HG03469 (cell line): ENCODE data around the gene MYO5B.

Source experiments
- ATAC-seq: cut with Tn5 transposase; IDR thresholded peaks from one replicate; pipeline ENCODE4 v1.9.1; 2021; ENCODE audit warnings: mild to moderate bottlenecking, moderate library complexity, moderate number of reproducible peaks; ENCODE audit not compliant: unreplicated experiment

Gene MYO5B

GRCh38 chr18:49862656-49863385 is 332.1 kb downstream of the MYO5B start:
- no peak for ATAC-seq

- ATAC-seq = no peak
These were observed 333.3 kb downstream of the MYO5B start for GRCh38 chr18:49861659-49862058.

- ATAC-seq = no peak
These were observed 335.2 kb downstream of the MYO5B start for GRCh38 chr18:49859725-49860124.

- no peak for ATAC-seq
These were observed 336.0 kb downstream of the MYO5B start for GRCh38 chr18:49859021-49859359.

- no peak for ATAC-seq
These were observed 336.5 kb downstream of the MYO5B start for GRCh38 chr18:49858309-49859020.

GRCh38 chr18:49857708-49858107 is 337.2 kb downstream of the MYO5B start:
- ATAC-seq = no peak

- ATAC-seq = no peak
These were observed 338.5 kb downstream of the MYO5B start for GRCh38 chr18:49856496-49856895.

GRCh38 chr18:49855711-49856415 is 339.1 kb downstream of the MYO5B start:
- no peak for ATAC-seq

- ATAC-seq = no peak
These were observed 340.3 kb downstream of the MYO5B start for GRCh38 chr18:49854681-49855080.

- no peak for ATAC-seq
These were observed 341.5 kb downstream of the MYO5B start for GRCh38 chr18:49853436-49853835.

GRCh38 chr18:49853011-49853410 is 341.9 kb downstream of the MYO5B start:
- no peak for ATAC-seq

GRCh38 chr18:49851624-49852023 is 343.3 kb downstream of the MYO5B start:
- ATAC-seq = no peak

- no peak for ATAC-seq
These were observed 344.3 kb downstream of the MYO5B start for GRCh38 chr18:49850636-49851035.

GRCh38 chr18:49849331-49850217 is 345.4 kb downstream of the MYO5B start:
- ATAC-seq = no peak

GRCh38 chr18:49848115-49848514 is 346.8 kb downstream of the MYO5B start:
- no peak for ATAC-seq

GRCh38 chr18:49847524-49847923 is 347.4 kb downstream of the MYO5B start:
- ATAC-seq = no peak

- ATAC-seq = no peak
These were observed 348.1 kb downstream of the MYO5B start for GRCh38 chr18:49846718-49847470.

- no peak for ATAC-seq
These were observed 348.6 kb downstream of the MYO5B start for GRCh38 chr18:49846361-49846662.

GRCh38 chr18:49845629-49846360 is 349.2 kb downstream of the MYO5B start:
- no peak for ATAC-seq

- no peak for ATAC-seq
These were observed 350.0 kb downstream of the MYO5B start for GRCh38 chr18:49844903-49845302.
